Measurements from ENCODE around the gene AGBL3. TPM values are rescaled to one million over a fixed set of nuclear protein-coding genes. Genes with fewer than 3 reads are reported as not detected.

Gene AGBL3
- total RNA-seq, 1 donor: 2.1 TPM

Other genes starting within 250 kb of the AGBL3 start
- gene CALD1, start 206.9 kb upstream of the AGBL3 start, total RNA-seq: 2.1 TPM
- 51.4 TPM for gene TMEM140, start 161.6 kb downstream of the AGBL3 start, total RNA-seq
- gene CYREN, start 184.2 kb downstream of the AGBL3 start, total RNA-seq: 24.8 TPM
- gene WDR91, start 225.0 kb downstream of the AGBL3 start, total RNA-seq: 14.3 TPM
- not detected for gene STRA8, start 247.3 kb downstream of the AGBL3 start, total RNA-seq

Data from mononuclear cell (primary cell).